Stimulated activated CD8-positive, alpha-beta memory T cell treated with anti-CD3 and anti-CD28 coated beads, Interleukin-4, amount 100 ng/mL, for 1 hour (primary cell): ENCODE measurements around the gene LILRB1.
"Not testable (repeated sequence)": the region's sequence is repeated elsewhere in the genome, so short reads cannot be mapped to it uniquely, and the experiment has no call there.

ENCODE experiments used
- DNase-seq, 2 donors: peaks; one replicate each; pipeline ENCODE4 v3.0.0-alpha.2; 2020; ENCODE audit warnings: low read depth in 2 of 2, low spot score in 1 of 2

The LILRB1 gene

DNA sequence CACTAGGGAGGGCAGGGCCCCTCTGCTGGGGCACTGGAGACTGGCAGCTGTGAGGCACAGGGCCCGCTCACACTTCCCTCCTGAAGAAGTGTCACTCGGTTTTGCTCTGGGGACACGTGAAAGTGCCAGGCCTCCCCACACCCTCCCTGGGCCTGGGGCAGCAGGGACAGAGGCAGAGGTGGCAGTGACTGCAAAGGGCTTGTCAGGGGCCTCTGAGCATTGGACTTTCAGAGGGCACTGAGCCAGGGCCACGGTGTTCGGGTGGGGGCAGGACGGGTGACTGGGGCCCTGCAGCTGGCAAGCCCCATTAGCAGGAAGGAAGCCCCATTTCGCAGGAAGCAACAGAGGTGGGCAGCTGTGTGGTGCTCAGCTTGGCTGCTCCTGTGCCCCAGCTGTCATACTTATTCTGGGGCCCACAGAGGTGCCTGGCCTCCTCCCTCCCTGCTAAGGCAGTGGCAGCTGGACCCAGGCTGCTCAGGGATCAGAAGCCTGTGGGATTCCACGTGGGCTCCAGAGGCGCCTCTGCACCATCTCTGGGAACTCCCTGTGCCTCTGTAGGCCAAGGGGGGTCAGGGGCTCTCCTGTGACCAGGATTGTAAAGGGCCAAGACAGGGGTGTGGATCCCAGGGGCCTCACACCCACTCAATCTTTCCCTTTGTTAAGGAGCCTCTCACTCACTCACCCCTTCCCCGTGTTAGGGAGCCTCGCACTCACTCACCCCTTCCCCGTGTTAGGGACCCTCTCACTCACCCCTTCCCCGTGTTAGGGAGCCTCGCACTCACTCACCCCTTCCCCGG, 5.2 kb upstream of the LILRB1 start:
- DNase-seq, result not testable (repeated sequence)

DNA sequence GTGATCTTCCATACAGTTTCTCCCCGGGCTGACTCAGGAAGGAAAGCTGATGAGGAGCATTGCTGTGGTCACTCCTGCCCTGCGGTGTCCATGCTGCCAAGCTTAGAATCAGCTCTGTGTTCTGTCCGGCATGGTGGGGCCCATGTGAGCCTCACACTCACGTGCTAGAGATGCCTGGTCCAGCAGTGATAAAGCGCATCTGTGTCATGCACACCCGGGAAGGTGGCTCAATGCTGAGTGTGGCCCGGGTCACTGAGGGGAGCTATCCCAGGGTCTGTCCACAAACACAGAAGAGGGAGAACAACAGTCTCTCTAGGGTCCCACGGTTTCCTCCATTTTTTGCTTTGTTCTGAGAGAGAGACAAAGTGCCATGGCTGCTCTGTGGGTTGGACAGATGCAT, 3.5 kb upstream of the LILRB1 start:
- no peak for DNase-seq

DNA sequence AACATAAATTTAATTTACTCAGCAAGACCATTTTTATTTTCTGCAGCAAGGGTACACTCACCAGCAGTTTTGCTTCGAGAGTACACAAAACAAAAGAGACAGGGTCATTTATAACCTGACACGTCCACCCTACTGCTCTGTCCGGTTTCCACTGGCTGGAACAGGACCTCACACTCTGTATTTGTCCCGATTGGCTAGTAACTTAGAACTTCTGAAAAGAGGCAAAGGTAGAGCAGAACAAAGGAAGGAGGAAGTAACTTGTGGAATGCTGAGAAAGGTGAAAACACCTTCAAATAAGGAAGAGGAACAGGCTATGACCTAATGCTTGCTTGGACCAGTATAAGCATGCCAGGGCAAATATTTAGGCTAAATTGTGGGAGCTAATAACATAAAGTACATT, 2.4 kb upstream of the LILRB1 start:
- not testable (repeated sequence) for DNase-seq

DNA sequence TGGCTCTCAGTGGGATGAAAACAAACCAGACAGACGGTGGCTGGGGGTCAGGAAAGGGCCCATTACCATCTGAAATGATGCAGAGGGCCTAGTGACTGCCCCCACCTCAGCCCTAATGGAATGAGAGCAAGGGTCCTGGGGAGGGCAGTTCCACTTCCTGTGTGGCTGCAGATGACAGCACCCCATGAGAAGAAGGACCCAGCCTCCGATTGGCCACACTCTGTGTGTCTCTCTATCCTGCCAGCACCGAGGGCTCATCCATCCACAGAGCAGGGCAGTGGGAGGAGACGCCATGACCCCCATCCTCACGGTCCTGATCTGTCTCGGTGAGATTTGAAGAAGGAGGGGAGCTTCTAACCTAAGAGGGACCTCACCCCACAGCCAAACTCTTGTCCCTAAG, 498 bp downstream of the LILRB1 start:
- DNase-seq, result no peak

DNA sequence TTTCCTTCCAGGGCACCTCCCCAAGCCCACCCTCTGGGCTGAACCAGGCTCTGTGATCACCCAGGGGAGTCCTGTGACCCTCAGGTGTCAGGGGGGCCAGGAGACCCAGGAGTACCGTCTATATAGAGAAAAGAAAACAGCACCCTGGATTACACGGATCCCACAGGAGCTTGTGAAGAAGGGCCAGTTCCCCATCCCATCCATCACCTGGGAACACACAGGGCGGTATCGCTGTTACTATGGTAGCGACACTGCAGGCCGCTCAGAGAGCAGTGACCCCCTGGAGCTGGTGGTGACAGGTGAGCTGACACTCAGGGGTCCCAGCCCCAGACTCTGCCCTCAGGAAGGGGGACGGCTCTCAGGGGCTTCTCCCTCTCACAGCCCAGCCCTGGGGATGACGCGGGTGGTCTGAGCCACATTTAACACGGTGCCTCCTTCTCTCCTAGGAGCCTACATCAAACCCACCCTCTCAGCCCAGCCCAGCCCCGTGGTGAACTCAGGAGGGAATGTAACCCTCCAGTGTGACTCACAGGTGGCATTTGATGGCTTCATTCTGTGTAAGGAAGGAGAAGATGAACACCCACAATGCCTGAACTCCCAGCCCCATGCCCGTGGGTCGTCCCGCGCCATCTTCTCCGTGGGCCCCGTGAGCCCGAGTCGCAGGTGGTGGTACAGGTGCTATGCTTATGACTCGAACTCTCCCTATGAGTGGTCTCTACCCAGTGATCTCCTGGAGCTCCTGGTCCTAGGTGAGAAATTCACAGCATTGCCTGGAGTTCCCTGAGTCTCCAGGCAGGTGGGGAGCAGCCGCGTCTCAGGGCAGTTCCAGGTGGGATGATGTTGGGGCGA, 1.4 kb downstream of the LILRB1 start:
- not testable (repeated sequence) for DNase-seq

DNA sequence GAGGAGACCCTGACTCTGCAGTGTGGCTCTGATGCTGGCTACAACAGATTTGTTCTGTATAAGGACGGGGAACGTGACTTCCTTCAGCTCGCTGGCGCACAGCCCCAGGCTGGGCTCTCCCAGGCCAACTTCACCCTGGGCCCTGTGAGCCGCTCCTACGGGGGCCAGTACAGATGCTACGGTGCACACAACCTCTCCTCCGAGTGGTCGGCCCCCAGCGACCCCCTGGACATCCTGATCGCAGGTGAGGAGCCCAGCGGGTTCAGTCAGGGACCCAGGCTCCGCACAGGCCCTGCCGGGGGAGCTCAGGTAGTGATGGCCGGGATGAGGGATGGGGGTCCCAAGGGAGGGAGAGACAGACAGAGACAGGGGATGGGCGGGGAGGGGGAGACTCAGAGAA, 2.2 kb downstream of the LILRB1 start:
- not testable (repeated sequence) for DNase-seq

DNA sequence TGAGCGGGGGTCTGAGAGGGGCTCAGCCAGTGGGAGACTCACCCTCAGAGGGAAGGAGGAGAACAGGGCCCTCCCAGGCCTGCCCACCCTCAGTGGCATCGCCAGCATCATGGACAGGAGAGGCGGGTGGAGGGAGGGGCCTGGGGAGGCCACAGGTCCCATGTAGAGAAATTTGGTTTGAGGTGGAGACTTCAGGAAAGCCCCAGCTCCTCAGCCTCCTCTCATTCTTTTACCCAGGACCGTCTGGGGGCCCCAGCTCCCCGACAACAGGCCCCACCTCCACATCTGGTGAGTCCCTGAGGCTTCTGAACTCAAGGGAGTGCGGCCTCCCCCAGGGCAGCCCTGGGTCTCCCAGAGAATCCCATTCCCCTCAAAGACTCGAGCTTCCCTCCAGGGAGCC, 3.1 kb downstream of the LILRB1 start:
- DNase-seq, result no peak

DNA sequence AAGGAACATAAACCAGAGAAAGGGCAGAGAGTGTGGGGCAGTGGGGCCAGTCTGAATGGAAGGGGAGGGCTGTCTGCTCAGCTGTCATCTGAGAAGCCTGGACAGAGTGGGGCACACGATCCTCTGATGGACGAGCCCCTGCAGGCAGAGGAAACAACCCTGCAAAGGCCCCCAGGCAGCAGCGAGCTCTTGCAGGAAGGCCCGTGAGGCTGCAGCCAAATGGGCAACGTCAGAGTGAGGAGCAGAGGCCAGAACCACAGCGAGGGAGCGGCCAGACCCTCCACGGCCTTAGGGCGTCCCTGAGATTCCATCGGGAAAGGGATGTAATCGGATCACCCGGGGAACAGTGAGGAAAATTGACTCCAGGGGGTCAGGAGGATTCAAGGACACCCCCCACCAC, 5.8 kb downstream of the LILRB1 start:
- DNase-seq, result not testable (repeated sequence)

DNA sequence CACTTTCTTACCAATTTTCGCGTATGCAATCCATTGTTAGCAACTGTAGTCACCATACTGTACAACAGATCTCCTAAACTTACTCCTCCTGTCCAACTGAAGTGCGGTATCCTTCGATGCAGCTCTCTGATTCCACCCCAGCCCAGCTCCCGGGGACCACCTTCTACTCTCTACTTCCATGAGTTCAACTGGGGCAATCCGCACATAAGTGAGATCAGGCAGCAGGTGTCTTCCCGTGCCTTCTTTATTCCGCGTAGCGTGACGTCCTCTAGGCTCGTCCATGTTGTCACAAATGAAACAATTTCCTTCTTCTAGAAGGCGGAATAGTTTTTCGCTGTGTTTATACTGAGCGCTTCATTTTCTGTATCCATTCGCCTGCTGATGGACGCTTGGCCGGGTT, 8.4 kb downstream of the LILRB1 start:
- no peak for DNase-seq

DNA sequence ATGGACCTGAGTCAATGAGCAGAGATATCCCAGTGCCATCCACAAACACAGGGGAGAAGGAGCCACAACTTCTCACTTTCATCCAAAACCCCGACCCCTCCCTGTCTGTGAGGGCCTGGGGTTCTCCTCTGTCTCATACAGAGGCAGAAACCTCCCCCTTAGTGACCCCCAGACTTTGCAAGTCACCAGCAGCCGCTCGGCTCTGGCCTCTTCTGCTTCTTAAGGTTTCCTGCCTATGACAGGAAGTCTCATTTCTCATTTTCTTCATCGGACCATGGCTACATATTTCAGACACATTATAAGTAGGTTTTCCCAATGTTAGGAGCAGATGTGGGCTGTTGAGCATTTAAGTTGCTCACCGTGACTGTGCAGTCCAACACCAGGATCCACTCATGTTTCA, 12.7 kb downstream of the LILRB1 start:
- not testable (repeated sequence) for DNase-seq

DNA sequence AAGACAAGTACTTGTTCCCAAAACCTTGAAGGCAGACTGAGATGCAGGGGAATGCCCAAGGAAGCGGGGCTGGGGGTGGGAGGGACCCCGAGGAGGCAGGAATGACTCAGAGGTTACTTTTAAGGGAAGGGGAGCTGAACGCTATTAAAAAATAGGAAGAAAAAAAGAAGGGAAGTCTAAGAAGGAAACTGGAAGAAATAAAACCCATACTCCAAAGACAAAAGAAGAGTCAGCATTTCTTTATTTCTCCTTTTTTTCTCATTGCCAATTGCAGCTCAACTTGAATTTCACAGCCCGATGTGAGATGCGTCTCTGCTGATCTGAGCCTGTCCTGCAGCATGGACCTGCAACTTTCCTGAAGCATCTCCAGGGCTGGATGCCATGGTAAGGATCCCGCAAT, 13.3 kb downstream of the LILRB1 start:
- not testable (repeated sequence) for DNase-seq

DNA sequence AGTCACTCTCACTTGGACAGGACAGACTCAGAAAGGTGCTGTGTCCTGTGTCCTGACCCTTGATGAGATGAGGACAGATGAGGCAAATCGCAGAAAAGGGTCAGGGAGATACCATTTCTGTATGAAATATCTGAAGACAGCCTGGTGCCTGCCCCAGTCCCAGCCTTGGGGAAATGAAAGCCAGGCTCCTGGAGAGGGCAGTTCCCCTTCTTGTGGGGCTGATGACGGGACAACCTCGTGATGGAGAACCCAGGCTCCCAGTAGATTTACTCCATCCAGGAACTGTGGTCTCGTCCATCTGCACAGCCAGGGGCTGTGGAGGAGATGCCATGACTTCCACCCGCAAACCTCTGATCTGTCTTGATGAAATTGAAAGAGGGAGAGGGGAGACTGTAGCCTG, 13.8 kb downstream of the LILRB1 start:
- no peak for DNase-seq

DNA sequence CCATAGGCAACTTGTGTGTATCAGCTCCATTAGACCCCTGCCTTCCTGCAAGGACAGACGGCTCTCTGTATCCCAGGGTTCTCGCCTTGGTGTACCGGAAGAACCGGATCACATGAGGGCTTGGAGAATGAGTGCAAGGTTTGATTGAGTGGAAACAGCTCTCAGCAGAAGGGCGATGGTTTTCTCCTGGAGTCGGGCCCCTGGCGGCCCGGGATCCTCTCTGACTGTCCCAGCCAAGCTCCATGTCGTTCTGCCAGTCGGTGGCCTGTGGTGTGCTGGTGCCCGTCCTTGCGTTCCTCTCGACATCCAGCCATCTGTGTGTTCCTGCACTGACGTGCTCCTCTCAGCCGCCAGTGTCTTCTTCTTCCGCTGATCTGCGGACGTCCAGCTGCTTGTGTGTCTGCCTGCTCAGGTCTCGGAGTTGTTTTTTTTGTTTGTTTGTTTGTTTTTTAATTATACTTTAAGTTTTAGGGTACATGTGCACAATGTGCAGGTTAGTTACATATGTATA, 16.1 kb downstream of the LILRB1 start:
- no peak for DNase-seq

DNA sequence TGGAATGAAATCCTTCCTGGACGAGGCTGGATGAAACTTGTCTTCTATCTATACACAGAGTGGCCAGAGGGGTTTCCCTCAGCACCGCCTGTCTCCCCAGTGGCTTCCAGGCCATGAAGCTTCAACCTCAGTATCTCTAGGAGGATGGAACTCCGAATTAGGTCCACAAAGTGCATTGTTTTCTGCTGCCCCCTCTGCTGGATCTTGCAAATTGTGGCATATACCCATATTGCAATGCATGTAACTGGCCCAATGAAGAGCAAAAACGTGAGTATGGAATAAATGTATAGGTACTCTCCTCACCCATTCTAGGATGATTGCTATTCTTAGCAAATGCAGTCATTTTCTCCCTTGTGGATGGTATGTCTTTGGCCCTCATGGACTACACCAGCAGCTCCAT, 17.8 kb downstream of the LILRB1 start:
- DNase-seq, result no peak

DNA sequence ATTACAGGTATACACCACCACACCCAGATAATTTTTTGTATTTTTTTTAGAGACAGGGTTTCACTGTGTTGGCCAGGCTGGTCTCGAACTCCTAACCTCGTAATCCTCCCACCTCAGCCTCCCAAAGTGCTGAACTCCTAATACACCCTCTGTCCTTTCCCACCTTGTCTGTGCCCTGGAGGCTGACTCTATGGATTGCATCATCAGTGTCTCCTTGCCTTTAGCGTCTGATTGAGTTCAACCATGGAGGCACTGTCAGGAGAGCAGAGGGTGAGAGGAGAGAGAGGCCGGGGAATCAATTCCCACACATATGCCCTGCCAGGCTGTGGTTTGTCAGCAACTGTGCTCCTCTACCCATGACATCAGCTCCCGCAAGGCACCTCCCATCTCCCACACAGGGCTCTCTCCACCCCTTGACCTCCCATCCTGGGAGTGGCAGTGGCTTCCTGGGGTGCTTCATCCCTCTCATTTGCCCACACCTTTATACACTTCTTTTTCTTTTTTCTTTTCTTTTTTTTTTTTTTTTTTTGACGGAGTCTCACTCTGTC, 19.9 kb downstream of the LILRB1 start:
- no peak for DNase-seq

DNA sequence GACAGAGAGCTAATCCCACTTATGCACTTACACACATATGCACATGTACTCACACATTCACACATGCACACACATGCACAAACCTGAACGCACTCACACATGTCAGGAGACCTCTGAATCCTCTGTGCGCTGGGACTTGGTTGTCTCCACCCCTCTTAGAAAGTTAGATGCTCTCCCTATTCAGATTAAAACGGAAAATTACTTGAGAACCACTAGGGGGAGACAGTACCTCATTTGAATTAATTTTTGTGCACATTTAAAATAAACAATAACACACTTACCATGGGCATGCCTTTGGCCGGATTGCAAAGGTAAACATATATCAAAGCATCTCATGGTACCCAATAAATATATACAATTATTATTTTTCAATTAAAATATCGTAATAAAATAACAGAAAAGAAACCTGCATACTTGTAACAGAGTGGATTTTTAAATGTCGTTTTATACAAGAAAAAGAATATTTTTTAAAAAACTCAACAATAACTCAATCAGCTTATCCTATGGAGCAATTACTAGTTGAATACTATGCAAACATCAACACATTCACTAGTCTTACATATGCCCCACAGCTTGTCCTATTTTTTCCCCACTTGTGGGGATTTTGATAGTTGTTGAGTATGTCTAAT, 23.0 kb downstream of the LILRB1 start:
- no peak for DNase-seq

DNA sequence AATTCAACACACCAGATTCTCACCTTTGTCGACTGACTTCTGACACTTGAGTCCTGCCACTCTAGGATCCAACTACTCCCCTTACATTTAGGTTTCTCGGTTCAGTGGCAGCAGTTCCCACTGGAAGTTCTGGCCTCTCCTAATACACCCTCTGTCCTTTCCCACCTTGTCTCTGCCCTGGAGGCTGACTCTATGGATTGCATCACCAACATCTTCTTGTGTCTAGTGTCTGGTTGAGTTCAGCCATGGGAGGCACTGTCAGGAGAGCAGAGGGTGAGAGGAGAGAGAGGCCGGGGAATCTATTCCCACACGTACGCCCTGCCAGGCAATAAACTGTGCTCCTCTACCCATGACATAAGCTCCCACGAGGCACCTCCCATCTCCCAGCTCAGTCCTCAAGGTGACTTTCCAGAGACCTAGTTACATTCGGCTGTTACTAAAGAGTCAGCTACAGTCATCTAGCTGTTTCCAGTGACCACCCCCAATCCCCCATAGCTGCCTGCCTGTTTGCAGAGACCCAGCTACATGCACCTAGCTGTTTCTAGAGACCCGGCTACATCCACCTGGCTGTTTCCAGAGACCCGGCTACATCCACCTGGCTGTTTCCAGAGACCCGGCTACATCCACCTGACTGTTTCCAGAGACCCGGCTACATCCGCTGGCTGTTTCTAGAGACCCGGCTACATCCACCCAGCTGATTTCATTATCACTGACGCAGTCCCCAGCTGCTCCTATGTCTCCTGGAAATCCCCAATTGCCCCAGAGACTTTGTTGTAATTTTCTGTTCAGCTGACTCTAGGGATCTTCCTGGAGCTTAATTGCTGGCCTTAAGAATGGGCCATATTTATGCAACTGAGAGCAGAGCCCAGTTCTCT, 24.4 kb downstream of the LILRB1 start:
- DNase-seq, result no peak

DNA sequence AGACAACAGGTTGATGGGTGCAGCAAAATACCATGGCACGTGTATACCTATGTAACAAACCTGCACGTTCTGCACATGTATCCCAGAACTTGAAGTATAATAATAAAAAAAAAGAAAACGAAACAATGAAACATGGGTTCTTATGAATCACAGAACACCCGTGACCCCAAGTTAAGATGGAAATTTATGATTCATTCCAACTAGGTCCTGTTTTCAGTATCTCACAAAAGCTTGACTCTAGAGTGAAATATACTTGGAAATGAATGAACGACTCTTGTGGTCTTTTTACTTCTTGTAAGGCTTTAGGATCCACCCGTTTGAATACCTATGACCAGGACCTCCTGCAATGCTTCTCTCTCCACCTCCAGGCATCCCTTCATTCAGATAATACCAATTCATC, 29.0 kb downstream of the LILRB1 start:
- DNase-seq, result no peak

DNA sequence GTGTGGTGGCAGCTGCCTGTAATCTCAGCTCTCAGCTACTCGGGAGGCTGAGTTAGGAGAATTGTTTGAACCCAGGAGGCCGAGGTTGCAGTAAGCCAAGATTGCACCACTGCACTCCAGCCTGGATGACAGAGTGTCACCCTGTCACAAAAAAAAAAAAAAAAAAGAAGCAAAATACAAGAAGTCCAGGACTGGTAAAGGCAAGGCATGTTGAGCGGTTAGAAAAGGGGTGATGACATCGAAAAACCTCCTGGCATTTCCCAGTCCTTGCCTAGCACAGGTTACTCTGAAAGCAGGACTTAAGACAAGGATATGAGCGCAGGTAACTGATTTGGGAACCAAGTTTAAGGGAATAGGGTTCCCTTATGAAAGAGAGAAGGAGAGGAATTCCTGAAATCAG, 30.0 kb downstream of the LILRB1 start:
- DNase-seq, result no peak

DNA sequence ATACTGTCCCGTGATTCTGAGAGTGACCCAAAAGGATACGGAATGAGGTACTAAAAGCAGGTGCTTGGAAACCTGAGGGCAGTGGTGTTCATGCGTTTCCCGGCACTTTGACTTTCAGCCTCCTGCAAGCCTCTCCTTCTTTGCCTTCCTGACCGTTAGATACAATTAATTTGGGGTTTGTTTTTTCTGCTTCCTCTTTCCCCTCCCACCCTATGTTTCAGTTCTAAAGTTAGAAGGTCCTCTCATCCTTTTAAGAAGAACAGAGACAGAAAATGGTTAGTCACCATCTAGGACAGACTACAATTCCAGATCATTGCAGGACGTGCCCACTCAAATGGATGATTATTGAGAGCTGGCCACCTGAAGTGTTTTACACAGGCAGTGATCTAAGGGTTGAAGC, 30.7 kb downstream of the LILRB1 start:
- DNase-seq, result no peak
